Measurements from ENCODE around the gene SLC35F3. TPM values are rescaled to one million over a fixed set of nuclear protein-coding genes. Genes with fewer than 3 reads are reported as not detected.

SLC35F3 gene
- total RNA-seq, 1 donor = not detected

- no peak for DNase-seq (ENCODE audit: insufficient read length, low spot score, missing footprints)
- Histone ChIP-seq H2AFZ (ENCODE audit: low read length) (no peak overlapping the region), H3K9me3 (ENCODE audit: low read depth, low read length) (no peaks in the 10 kb centered on the region), H3K27me3 (ENCODE audit: insufficient read depth, low read length) (peaks cover 26% of the 10 kb centered on the region), H4K20me1 (ENCODE audit: insufficient read depth, low read length) (no peaks in the 10 kb centered on the region), H3K4me2 (ENCODE audit: insufficient read depth, low read length) (no peak overlapping the region), H3K79me2 (ENCODE audit: insufficient read depth, low read length) (no peaks in the 10 kb centered on the region), H3K4me1 (ENCODE audit: insufficient read depth, low read length) (no peaks in the 10 kb centered on the region), H3K4me3 (ENCODE audit: insufficient read depth, low read length) (no peak overlapping the region), H3K27ac (ENCODE audit: low read depth, low read length) (no peak overlapping the region), H3K36me3 (ENCODE audit: insufficient read depth, low read length) (no peaks in the 10 kb centered on the region)
- peak; percentile 40 for TF ChIP-seq CTCF (IDR thresholded peaks at IDR 0.05; ENCODE audit: extremely low read depth, low read depth, low read length)
These were observed 308.5 kb downstream of the SLC35F3 start for GRCh38 chr1:234212764-234213657.

GRCh38 chr1:234213658-234214128 lies 309.2 kb downstream of the SLC35F3 start:
- no peak for DNase-seq (ENCODE audit: insufficient read length, low spot score, missing footprints)
- H4K20me1 ChIP-seq (ENCODE audit: insufficient read depth, low read length) = no peaks in the 10 kb centered on the region
- H3K4me3 ChIP-seq (ENCODE audit: insufficient read depth, low read length) = no peak overlapping the region
- peaks cover 26% of the 10 kb centered on the region for H3K27me3 ChIP-seq (ENCODE audit: insufficient read depth, low read length)
- H3K79me2 ChIP-seq (ENCODE audit: insufficient read depth, low read length) = no peaks in the 10 kb centered on the region
- H3K4me2 ChIP-seq (ENCODE audit: insufficient read depth, low read length) = no peak overlapping the region
- H2AFZ ChIP-seq (ENCODE audit: low read length) = no peak overlapping the region
- H3K9me3 ChIP-seq (ENCODE audit: low read depth, low read length) = no peaks in the 10 kb centered on the region
- H3K4me1 ChIP-seq (ENCODE audit: insufficient read depth, low read length) = no peaks in the 10 kb centered on the region
- H3K36me3 ChIP-seq (ENCODE audit: insufficient read depth, low read length) = no peaks in the 10 kb centered on the region
- no peak for TF ChIP-seq CTCF (IDR thresholded peaks at IDR 0.05; ENCODE audit: extremely low read depth, low read depth, low read length)
- no peak overlapping the region for H3K27ac ChIP-seq (ENCODE audit: low read depth, low read length)

GRCh38 chr1:234214129-234214910 lies 309.8 kb downstream of the SLC35F3 start:
- no peak for DNase-seq (ENCODE audit: insufficient read length, low spot score, missing footprints)
- Histone ChIP-seq H3K36me3 (ENCODE audit: insufficient read depth, low read length) (no peaks in the 10 kb centered on the region), H3K9me3 (ENCODE audit: low read depth, low read length) (no peaks in the 10 kb centered on the region), H3K79me2 (ENCODE audit: insufficient read depth, low read length) (no peaks in the 10 kb centered on the region), H3K4me3 (ENCODE audit: insufficient read depth, low read length) (no peak overlapping the region), H3K4me2 (ENCODE audit: insufficient read depth, low read length) (no peak overlapping the region), H3K27me3 (ENCODE audit: insufficient read depth, low read length) (peaks cover 26% of the 10 kb centered on the region), H2AFZ (ENCODE audit: low read length) (no peak overlapping the region), H3K27ac (ENCODE audit: low read depth, low read length) (no peak overlapping the region), H3K4me1 (ENCODE audit: insufficient read depth, low read length) (no peaks in the 10 kb centered on the region), H4K20me1 (ENCODE audit: insufficient read depth, low read length) (no peaks in the 10 kb centered on the region)
- TF ChIP-seq CTCF (IDR thresholded peaks at IDR 0.05; ENCODE audit: extremely low read depth, low read depth, low read length) = no peak
